Ovary (tissue), 9 donors: Measurements from ENCODE around the gene STAC2. TPM values are rescaled to one million over a fixed set of nuclear protein-coding genes. Genes with fewer than 3 reads are reported as not detected.

Experiments used
- DNase-seq, 5 donors: peaks; one replicate each; pipeline ENCODE4 v3.0.0-alpha.2; 2019 to 2020
- H3K27ac ChIP-seq, 2 donors: fragments of 200-600 bp; one replicate each; pipeline versions ENCODE4 v1.5.1 to v1.8.0; 2019 to 2022
- H3K27me3 ChIP-seq: fragments of 200-600 bp; one replicate; pipeline ENCODE4 v1.8.0; 2022
- H3K36me3 ChIP-seq: fragments of 200-600 bp; sonication (generic); one replicate; pipeline ENCODE4 v1.5.1; 2019
- H3K4me1 ChIP-seq: one replicate; pipeline ENCODE4 v1.8.1; 2013; ENCODE audit warnings: mild to moderate bottlenecking, moderate library complexity; ENCODE audit not compliant: insufficient read depth
- H3K4me3 ChIP-seq: fragments of 200-600 bp; sonication (generic); one replicate; pipeline ENCODE4 v1.5.1; 2017
- H3K9me3 ChIP-seq, 2 donors: fragments of 200-600 bp in 1 of 2; sonication (generic) in 1 of 2; one replicate each; pipeline versions ENCODE4 v1.5.1 to v1.8.1; 2013 to 2019; ENCODE audit warnings: mild to moderate bottlenecking in 1 of 2, moderate library complexity in 1 of 2
- EP300 ChIP-seq: sonication (generic); formaldehyde crosslinking; IDR thresholded peaks from one replicate; pipeline ENCODE4 v1.6.1; 2017; ENCODE audit warnings: antibody characterized with exemption
- POLR2A ChIP-seq: fragments of 450-650 bp; IDR thresholded peaks from one replicate; pipeline ENCODE4 v1.6.1; 2017; ENCODE audit warnings: antibody characterized with exemption, mild to moderate bottlenecking, moderate library complexity
- whole genome bisulfite sequencing, 3 donors: extraction: QIAGEN DNeasy Blood & Tissue Kit in 1 of 3; methylation state at CpG; one replicate each; pipeline versions ENCODE4 v1.1.5 to v1.1.7; 2013 to 2017; 5-methylcytosine and 5-hydroxymethylcytosine counted together
- intact Hi-C, 4 donors: fragments of 100-400 bp; cut with DNase I; formaldehyde crosslinking; loops; one replicate each; pipeline versions ENCODE4 v1.11.0 to v1.15.1; 2022 to 2023
- polyA plus RNA-seq, 2 donors: library from polyadenylated mRNA; stranded (reverse); fragments of 200-250 nt in 1 of 2; fragments of 350-450 nt in 1 of 2; fragmentation: Illumina TruSeq in 1 of 2; extraction: RNeasy Lipid Tissue Mini Kit (QIAGEN cat#74804) in 1 of 2; gene quantifications; one replicate each; pipeline ENCODE4 v1.2.3, GENCODE V29; 2013 to 2014
- total RNA-seq, 7 donors: library from RNA; depleted of rRNA in 2 of 7; stranded (reverse); fragments of >200 nt in 2 of 7; fragmentation: NEBNext Ultra II Directional in 3 of 7; extraction: Animal tissue kit (Norgen Biotek cat#: 25700) in 3 of 7; gene quantifications; one replicate each; pipeline versions ENCODE4 v1.1.0 to v1.2.4, GENCODE V29; 2016 to 2023
- TF ChIP-seq, protein P1 (sequence below), 3 donors: fragments of 450-650 bp in 2 of 3; fragments of 200-600 bp in 1 of 3; IDR thresholded peaks; one replicate each; pipeline versions ENCODE4 v1.5.1 to v1.8.0; 2016 to 2022; ENCODE audit warnings: antibody characterized with exemption in 3 of 3, mild to moderate bottlenecking in 1 of 3
- donor health status: DM: no; HTN: no; CAD: no; lungs with moderate emphysema.
- donor health status: DM: no; HTN: no; CAD: no.
- donor health status: Bipolar disorder and iron deficiency.
- donor health status: DM: yes; HTN: yes; CAD: no.
- donor health status: DM: no; HTN: no; CAD: no.
- donor health status: DM: yes; HTN: yes; CAD: no.

Gene STAC2
- total and polyA plus RNA-seq, 9 donors, result 0.29 to 5.4 (median 0.70) TPM; not detected in 1

DNA sequence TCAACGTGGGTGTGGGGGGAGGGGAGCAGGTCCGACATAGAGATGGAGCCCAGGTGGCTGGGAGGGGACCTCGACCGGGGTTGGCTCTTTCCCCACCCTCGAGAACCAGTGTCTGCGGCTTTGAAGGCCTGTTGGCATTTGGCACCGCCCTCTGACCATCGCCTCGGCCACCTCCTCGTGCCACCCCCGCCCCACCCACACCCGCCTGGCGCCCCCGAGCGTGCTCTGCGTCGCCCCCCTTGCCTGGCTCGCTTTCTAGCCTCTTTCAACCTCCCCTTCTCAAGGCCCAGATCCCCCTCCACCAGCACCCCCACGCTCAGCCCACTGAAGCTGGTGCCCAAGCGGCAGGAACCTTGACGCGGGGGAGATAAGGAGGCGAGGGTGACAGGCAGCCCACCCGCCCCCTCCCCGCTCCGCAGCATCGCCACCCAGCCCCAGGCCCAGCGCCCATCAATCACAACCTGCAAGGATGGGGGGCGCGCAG, 28.9 kb downstream of the STAC2 start:
- Histone ChIP-seq H3K27ac (peak overlapping the region in 1 of 2 donors; percentile 72), H3K9me3 (no peaks in the 10 kb centered on the region), H3K4me1 (peaks cover 12% of the 10 kb centered on the region), H3K27me3 (no peaks in the 10 kb centered on the region), H3K4me3 (peak overlapping the region; percentile 89), H3K36me3 (no peaks in the 10 kb centered on the region)
- DNase-seq, result peak; percentile 34 to 60 (median 52)
- intact Hi-C loops, result loop anchor here in 1 of 4 donors (10.0 kb wide), 1 partner anchor 48 kb away; no protein-coding TSS in a partner anchor
- WGBS, 3 donors, result 0 to 1% (median 1%) methylated on average over 26 to 30 of the region's 30 CpGs
- TF ChIP-seq EP300 (no peak), POLR2A (no peak)
- TF ChIP-seq, protein P1, sequence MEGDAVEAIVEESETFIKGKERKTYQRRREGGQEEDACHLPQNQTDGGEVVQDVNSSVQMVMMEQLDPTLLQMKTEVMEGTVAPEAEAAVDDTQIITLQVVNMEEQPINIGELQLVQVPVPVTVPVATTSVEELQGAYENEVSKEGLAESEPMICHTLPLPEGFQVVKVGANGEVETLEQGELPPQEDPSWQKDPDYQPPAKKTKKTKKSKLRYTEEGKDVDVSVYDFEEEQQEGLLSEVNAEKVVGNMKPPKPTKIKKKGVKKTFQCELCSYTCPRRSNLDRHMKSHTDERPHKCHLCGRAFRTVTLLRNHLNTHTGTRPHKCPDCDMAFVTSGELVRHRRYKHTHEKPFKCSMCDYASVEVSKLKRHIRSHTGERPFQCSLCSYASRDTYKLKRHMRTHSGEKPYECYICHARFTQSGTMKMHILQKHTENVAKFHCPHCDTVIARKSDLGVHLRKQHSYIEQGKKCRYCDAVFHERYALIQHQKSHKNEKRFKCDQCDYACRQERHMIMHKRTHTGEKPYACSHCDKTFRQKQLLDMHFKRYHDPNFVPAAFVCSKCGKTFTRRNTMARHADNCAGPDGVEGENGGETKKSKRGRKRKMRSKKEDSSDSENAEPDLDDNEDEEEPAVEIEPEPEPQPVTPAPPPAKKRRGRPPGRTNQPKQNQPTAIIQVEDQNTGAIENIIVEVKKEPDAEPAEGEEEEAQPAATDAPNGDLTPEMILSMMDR (IDR thresholded peaks at IDR 0.05), result no peak

DNA sequence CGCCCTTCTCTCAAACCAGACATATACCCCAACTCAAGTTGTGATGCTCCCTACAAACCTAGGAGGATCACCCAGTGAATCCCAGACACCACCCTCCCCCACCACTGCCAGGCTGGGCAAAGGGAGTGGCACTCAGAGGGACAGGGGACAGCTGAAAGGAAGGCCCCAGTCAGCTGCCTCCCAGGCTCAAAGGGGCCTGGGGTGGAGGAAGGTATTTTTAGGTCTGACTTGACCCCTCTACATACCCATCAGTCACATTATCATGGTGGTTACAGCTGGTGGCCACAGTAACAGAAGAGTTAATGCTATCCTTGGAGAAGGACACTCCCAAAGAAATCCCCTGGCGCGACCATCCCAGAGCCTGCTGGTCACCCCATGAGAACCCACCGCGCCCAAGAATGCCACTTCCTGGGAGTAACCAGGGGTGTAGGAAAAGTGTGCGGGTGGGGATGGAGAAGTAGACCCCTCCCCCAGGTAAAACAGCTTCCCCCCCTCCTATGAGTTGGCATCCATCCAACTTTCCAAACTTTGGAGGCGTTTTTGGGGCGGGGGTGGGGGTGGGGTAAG, 29.4 kb downstream of the STAC2 start:
- Histone ChIP-seq H3K9me3 (no peaks in the 10 kb centered on the region), H3K4me1 (peaks cover 9% of the 10 kb centered on the region), H3K27ac (no peak overlapping the region), H3K4me3 (peak overlapping the region; percentile 89), H3K36me3 (no peaks in the 10 kb centered on the region), H3K27me3 (no peaks in the 10 kb centered on the region)
- 19 to 21% (median 20%) methylated on average over 6 to 8 of the region's 8 CpGs for WGBS, 3 donors
- no peak for TF ChIP-seq EP300
- intact Hi-C loops, result loop anchor here in 1 of 4 donors (10.0 kb wide), 1 partner anchor 48 kb away; no protein-coding TSS in a partner anchor
- no peak for DNase-seq

DNA sequence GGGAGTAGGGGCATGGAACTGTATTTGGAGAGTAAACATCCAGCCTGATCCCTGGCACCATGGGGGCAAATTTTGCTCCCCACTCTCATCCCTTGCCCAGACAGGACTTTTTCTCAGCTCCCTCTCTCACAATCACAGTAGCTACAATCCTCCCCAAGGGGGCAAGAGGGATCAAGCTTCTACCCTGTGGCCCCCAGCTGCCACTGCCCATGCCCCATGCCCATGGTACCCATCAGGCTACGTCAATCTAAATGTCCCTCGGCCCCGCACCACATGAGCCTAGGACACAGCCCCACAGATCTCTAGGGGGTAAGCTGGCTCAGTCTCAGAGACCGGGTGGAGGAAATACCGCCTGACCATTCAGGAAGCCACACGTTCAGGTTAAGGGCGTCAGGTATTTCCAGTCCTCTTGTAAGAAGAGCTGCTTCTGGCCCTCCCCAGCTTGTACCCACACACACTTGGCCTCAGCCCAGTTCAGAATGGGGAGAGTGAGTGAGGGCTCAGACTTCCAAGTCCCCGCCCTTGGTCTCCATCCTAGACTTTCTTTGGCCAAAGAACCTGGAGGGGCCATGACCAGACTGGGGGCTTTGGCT, 30.1 kb downstream of the STAC2 start:
- no peaks in the 10 kb centered on the region for H3K27me3 ChIP-seq
- TF ChIP-seq POLR2A, result no peak
- TF ChIP-seq EP300, result no peak
- TF ChIP-seq, protein P1 (IDR thresholded peaks at IDR 0.05), result no peak
- no peak for DNase-seq
- no peak overlapping the region for H3K27ac ChIP-seq
- H3K4me3 ChIP-seq, result no peak overlapping the region
- peaks cover 6% of the 10 kb centered on the region for H3K4me1 ChIP-seq
- 68 to 84% (median 78%) methylated on average over 8 of the region's 8 CpGs for WGBS, 3 donors
- intact Hi-C loops, result loop anchor here in 1 of 4 donors (10.0 kb wide), 1 partner anchor 49 kb away; no protein-coding TSS in a partner anchor
- no peaks in the 10 kb centered on the region for H3K9me3 ChIP-seq
- no peaks in the 10 kb centered on the region for H3K36me3 ChIP-seq

DNA sequence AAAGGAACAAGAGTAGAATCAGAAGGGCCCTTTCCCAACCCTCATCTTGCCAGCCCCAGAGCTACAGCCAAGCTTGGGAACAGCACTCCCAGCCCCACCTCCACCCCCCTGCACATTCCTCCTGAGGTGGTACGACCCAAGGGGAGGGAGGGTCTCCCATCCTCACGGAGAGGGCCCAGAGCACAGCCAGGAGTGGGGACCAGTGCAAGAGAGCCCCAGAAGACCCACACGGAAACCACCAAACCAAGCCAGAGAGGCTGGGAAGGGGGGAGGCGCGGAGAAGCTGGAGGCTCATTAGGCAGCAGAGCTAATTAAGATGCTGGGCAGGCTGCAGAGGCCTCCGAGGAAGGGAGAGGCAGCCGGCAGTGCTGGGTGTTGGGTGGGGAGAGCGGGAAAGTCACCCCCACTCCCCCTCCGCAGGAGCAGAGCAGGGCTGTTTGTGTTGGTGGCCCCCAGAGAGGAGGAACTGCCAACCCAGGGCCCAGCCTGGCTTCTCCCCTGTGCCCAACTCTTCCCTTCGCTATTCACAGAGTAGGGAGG, 30.7 kb downstream of the STAC2 start:
- Histone ChIP-seq H3K36me3 (no peaks in the 10 kb centered on the region), H3K4me1 (peaks cover 6% of the 10 kb centered on the region), H3K9me3 (no peaks in the 10 kb centered on the region), H3K27me3 (no peaks in the 10 kb centered on the region), H3K27ac (no peak overlapping the region), H3K4me3 (no peak overlapping the region)
- TF ChIP-seq POLR2A, result no peak
- no peak for TF ChIP-seq EP300
- TF ChIP-seq, protein P1 (IDR thresholded peaks at IDR 0.05), result no peak
- WGBS, 3 donors, result 64 to 70% (median 70%) methylated on average over 10 of the region's 10 CpGs
- intact Hi-C loops, result loop anchor here in 1 of 4 donors (10.0 kb wide), 1 partner anchor 50 kb away; no protein-coding TSS in a partner anchor
- DNase-seq, result no peak
